ENCODE data around the gene ST3GAL2.

DNA sequence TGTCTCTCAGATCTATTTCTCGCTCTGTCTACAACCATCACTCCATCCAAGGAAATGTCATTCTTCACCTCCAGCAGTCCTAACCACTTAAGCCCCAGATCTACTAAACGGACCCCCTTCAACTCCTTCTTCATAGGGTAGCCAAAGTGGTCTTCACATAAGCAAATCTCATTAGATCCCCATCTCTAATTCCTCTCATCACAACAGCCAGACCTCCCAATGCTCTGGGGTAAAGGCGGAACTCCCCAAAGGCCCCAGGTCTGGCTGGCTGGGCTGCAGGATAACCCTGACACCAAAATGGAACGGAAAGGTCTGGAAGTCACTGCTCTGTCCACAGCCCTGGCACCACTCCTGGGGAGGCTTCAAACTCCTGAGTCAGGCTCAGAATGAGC lies 11.1 kb downstream of the ST3GAL2 start:
- TF ChIP-seq, protein P1, sequence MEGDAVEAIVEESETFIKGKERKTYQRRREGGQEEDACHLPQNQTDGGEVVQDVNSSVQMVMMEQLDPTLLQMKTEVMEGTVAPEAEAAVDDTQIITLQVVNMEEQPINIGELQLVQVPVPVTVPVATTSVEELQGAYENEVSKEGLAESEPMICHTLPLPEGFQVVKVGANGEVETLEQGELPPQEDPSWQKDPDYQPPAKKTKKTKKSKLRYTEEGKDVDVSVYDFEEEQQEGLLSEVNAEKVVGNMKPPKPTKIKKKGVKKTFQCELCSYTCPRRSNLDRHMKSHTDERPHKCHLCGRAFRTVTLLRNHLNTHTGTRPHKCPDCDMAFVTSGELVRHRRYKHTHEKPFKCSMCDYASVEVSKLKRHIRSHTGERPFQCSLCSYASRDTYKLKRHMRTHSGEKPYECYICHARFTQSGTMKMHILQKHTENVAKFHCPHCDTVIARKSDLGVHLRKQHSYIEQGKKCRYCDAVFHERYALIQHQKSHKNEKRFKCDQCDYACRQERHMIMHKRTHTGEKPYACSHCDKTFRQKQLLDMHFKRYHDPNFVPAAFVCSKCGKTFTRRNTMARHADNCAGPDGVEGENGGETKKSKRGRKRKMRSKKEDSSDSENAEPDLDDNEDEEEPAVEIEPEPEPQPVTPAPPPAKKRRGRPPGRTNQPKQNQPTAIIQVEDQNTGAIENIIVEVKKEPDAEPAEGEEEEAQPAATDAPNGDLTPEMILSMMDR (IDR thresholded peaks at IDR 0.05; ENCODE audit: insufficient read depth, low read length) = no peak
- no peak for TF ChIP-seq POLR2AphosphoS5 (IDR thresholded peaks at IDR 0.05; ENCODE audit: low read depth)
- TF ChIP-seq, protein P2, sequence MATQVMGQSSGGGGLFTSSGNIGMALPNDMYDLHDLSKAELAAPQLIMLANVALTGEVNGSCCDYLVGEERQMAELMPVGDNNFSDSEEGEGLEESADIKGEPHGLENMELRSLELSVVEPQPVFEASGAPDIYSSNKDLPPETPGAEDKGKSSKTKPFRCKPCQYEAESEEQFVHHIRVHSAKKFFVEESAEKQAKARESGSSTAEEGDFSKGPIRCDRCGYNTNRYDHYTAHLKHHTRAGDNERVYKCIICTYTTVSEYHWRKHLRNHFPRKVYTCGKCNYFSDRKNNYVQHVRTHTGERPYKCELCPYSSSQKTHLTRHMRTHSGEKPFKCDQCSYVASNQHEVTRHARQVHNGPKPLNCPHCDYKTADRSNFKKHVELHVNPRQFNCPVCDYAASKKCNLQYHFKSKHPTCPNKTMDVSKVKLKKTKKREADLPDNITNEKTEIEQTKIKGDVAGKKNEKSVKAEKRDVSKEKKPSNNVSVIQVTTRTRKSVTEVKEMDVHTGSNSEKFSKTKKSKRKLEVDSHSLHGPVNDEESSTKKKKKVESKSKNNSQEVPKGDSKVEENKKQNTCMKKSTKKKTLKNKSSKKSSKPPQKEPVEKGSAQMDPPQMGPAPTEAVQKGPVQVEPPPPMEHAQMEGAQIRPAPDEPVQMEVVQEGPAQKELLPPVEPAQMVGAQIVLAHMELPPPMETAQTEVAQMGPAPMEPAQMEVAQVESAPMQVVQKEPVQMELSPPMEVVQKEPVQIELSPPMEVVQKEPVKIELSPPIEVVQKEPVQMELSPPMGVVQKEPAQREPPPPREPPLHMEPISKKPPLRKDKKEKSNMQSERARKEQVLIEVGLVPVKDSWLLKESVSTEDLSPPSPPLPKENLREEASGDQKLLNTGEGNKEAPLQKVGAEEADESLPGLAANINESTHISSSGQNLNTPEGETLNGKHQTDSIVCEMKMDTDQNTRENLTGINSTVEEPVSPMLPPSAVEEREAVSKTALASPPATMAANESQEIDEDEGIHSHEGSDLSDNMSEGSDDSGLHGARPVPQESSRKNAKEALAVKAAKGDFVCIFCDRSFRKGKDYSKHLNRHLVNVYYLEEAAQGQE (IDR thresholded peaks at IDR 0.05; ENCODE audit: insufficient replicate concordance, low read depth) = no peak

Measured in HL-60 (cell line).